Heart left ventricle (tissue), 16 donors: ENCODE measurements around the gene IL1RL2. TPM values are rescaled to one million over a fixed set of nuclear protein-coding genes. Genes with fewer than 3 reads are reported as not detected.

Experiments
- ATAC-seq, 4 donors: fragments of 200-7000 bp; cut with Tn5 transposase; one replicate each; pipeline ENCODE4 v1.9.1; 2020 to 2022; ENCODE audit warnings: moderate library complexity in 4 of 4, mild to moderate bottlenecking in 3 of 4, moderate number of reproducible peaks in 1 of 4
- DNase-seq, 5 donors: peaks; one replicate each; pipeline ENCODE4 v3.0.0-alpha.2; 2020
- H3K27ac ChIP-seq, 12 donors: fragments of 200-600 bp; sonication (generic) in 4 of 12; one replicate each; pipeline versions ENCODE4 v1.5.0 to v1.8.0; 2016 to 2022; ENCODE audit warnings: mild to moderate bottlenecking in 2 of 12
- H3K27me3 ChIP-seq, 9 donors: fragments of 200-600 bp; sonication (generic) in 2 of 9; one replicate each; pipeline versions ENCODE4 v1.5.1 to v1.8.0; 2016 to 2022; ENCODE audit warnings: mild to moderate bottlenecking in 3 of 9
- H3K36me3 ChIP-seq, 9 donors: fragments of 200-600 bp; sonication (generic) in 2 of 9; one replicate each; pipeline versions ENCODE4 v1.5.0 to v1.8.0; 2018 to 2022; ENCODE audit warnings: mild to moderate bottlenecking in 2 of 9
- H3K4me1 ChIP-seq, 12 donors: fragments of 200-600 bp; sonication (generic) in 4 of 12; one replicate each; pipeline versions ENCODE4 v1.5.0 to v1.8.0; 2016 to 2022; ENCODE audit warnings: mild to moderate bottlenecking in 3 of 12
- H3K4me3 ChIP-seq, 12 donors: fragments of 200-600 bp; sonication (generic) in 4 of 12; one replicate each; pipeline versions ENCODE4 v1.5.0 to v1.8.0; 2017 to 2022; ENCODE audit warnings: mild to moderate bottlenecking in 9 of 12, moderate library complexity in 4 of 12
- H3K9me3 ChIP-seq, 12 donors: fragments of 200-600 bp; sonication (generic) in 4 of 12; one replicate each; pipeline versions ENCODE4 v1.5.0 to v1.8.0; 2016 to 2022; ENCODE audit warnings: mild to moderate bottlenecking in 1 of 12
- POLR2A ChIP-seq, 2 donors: fragments of 450-650 bp; IDR thresholded peaks; one replicate each; pipeline ENCODE4 v1.6.1; 2017; ENCODE audit warnings: antibody characterized with exemption in 2 of 2, mild to moderate bottlenecking in 2 of 2, moderate library complexity in 2 of 2
- WGBS, 4 donors: extraction: QIAGEN DNeasy Blood & Tissue Kit in 2 of 4; methylation state at CpG; one replicate each; pipeline versions ENCODE4 v1.1.5 to v1.1.7; 2013 to 2018; 5-methylcytosine and 5-hydroxymethylcytosine counted together
- intact Hi-C, 10 donors: fragments of 100-400 bp; cut with DNase I; formaldehyde crosslinking; loops; one replicate each; pipeline versions ENCODE4 v1.11.1 to v1.14.2; 2022
- polyA plus RNA-seq, 2 donors: library from polyadenylated mRNA; stranded (reverse); fragments of 200-250 nt; gene quantifications; one replicate each; pipeline ENCODE4 v1.2.3, GENCODE V29; 2013
- total RNA-seq, 9 donors: library from RNA; depleted of rRNA in 2 of 9; stranded (reverse); fragments of >200 nt in 2 of 9; fragmentation: NEBNext Ultra II Directional in 3 of 9; extraction: Animal tissue kit (Norgen Biotek cat#: 25700) in 3 of 9; gene quantifications; one replicate each; pipeline versions ENCODE4 v1.1.0 to v1.2.4, GENCODE V29; 2016 to 2023
- TF ChIP-seq, protein P1 (sequence below), 12 donors: fragments of 200-600 bp; sonication (generic) in 4 of 12; IDR thresholded peaks; one replicate each; pipeline versions ENCODE4 v1.5.0 to v1.8.0; 2018 to 2022; ENCODE audit warnings: antibody characterized with exemption in 12 of 12, mild to moderate bottlenecking in 5 of 12
- donor health status: ischemic (EF 13 %, LVEDD 7.1; RV severe dilation, severe dysfunction).
- donor health status: healthy with polysubstance abuse.
- donor health status: DM: no; HTN: yes; CAD: no.
- donor health status: DM: no; HTN: no; CAD: no.
- donor health status: ischemic (EF 25% LVEDD 6.9; RV normal size, moderate dysfunction).
- donor health status: ischemic (EF 25% LVEDD 5.7; RV mildly dilated, moderate dysfunction).
- donor health status: healthy.
- donor health status: DM: yes; HTN: yes; CAD: no.
- donor health status: ischemic (EF 35%, LVEDD 5.7; RV mildly dilated, moderate dysfunction).
- donor health status: nonischemic (EF 11% LVEDD 7.7; RV severe dilation, severe dysfunction).
- donor health status: DM: yes; HTN: yes; CAD: no.
- donor health status: PGD.
- donor health status: ischemic (EF 29% LVEDD 5.4; RV normal size, mild dysfunction).
- donor health status: nonischemic (EF 23%, LVEDD 6.1; RV moderate dilation, normal function).

The IL1RL2 gene
- total and polyA plus RNA-seq, 11 donors, result 0.22 to 0.75 (median 0.43) TPM; not detected in 5

GRCh38 chr2:102179788-102180686 is 6.8 kb upstream of the IL1RL2 start:
- Histone ChIP-seq H3K27me3 (peaks cover 0 to 3% (median 0%) of the 10 kb centered on the region in 9 donors), H3K4me1 (peaks cover 0 to 21% (median 3%) of the 10 kb centered on the region in 12 donors), H3K4me3 (no peak overlapping the region), H3K27ac (no peak overlapping the region), H3K36me3 (peaks cover 0 to 31% (median 23%) of the 10 kb centered on the region in 9 donors), H3K9me3 (no peaks in the 10 kb centered on the region)
- DNase-seq, result no peak
- no peak for ATAC-seq
- WGBS, 4 donors, result 94 to 100% (median 96%) methylated on average over 2 of the region's 2 CpGs
- intact Hi-C loops, result loop anchor here in 3 of 10 donors (5.0 to 10.0 kb wide), 3 partner anchors 57 to 295 kb away; partner anchors contain the start of gene IL18R1 (in 1 of the 3)
- TF ChIP-seq POLR2A (IDR thresholded peaks at IDR 0.05), result no peak
- TF ChIP-seq, protein P1, sequence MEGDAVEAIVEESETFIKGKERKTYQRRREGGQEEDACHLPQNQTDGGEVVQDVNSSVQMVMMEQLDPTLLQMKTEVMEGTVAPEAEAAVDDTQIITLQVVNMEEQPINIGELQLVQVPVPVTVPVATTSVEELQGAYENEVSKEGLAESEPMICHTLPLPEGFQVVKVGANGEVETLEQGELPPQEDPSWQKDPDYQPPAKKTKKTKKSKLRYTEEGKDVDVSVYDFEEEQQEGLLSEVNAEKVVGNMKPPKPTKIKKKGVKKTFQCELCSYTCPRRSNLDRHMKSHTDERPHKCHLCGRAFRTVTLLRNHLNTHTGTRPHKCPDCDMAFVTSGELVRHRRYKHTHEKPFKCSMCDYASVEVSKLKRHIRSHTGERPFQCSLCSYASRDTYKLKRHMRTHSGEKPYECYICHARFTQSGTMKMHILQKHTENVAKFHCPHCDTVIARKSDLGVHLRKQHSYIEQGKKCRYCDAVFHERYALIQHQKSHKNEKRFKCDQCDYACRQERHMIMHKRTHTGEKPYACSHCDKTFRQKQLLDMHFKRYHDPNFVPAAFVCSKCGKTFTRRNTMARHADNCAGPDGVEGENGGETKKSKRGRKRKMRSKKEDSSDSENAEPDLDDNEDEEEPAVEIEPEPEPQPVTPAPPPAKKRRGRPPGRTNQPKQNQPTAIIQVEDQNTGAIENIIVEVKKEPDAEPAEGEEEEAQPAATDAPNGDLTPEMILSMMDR (IDR thresholded peaks at IDR 0.05), result no peak

DNA sequence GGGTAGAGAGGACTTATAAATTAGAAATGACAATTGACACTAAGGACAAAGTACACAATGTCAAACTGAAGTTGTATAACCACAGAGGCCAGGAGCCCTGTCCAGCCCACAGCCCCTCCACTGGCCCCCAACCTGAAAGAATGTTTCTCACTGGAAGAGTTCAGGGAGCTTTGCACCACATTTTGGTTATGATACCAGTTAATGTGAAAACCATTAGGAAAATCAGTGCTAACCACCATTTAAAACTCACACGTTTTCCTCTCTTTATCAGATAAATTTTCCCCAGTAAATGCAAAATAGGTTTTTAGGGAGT is 6.2 kb upstream of the IL1RL2 start:
- Histone ChIP-seq H3K9me3 (no peaks in the 10 kb centered on the region), H3K4me1 (peaks cover 0 to 23% (median 5%) of the 10 kb centered on the region in 12 donors), H3K27ac (no peak overlapping the region), H3K4me3 (no peak overlapping the region), H3K27me3 (peaks cover 0 to 3% (median 0%) of the 10 kb centered on the region in 9 donors), H3K36me3 (peaks cover 0 to 25% (median 18%) of the 10 kb centered on the region in 9 donors)
- intact Hi-C loops, result loop anchor here in 1 of 10 donors (10.0 kb wide), 1 partner anchor 174 kb away; the partner anchor contains the start of gene IL18R1
- TF ChIP-seq, protein P1 (IDR thresholded peaks at IDR 0.05), result no peak
- TF ChIP-seq POLR2A (IDR thresholded peaks at IDR 0.05), result no peak
- DNase-seq (no peak), ATAC-seq (no peak)
- 50 to 77% (median 58%) methylated on average over 1 of the region's 1 CpG for WGBS, 4 donors

GRCh38 chr2:102181376-102181775 is 5.4 kb upstream of the IL1RL2 start:
- Histone ChIP-seq H3K27me3 (peaks cover 0 to 3% (median 0%) of the 10 kb centered on the region in 9 donors), H3K9me3 (no peaks in the 10 kb centered on the region), H3K27ac (no peak overlapping the region), H3K36me3 (peaks cover 0 to 18% (median 11%) of the 10 kb centered on the region in 9 donors), H3K4me1 (peaks cover 0 to 26% (median 5%) of the 10 kb centered on the region in 12 donors), H3K4me3 (no peak overlapping the region)
- 89 to 96% (median 92%) methylated on average over 5 of the region's 5 CpGs for WGBS, 4 donors
- no peak for ATAC-seq
- DNase-seq, result no peak
- intact Hi-C loops, result loop anchor here in 1 of 10 donors (10.0 kb wide), 1 partner anchor 173 kb away; the partner anchor contains the start of gene IL18R1
- TF ChIP-seq POLR2A (IDR thresholded peaks at IDR 0.05), result no peak
- TF ChIP-seq, protein P1 (IDR thresholded peaks at IDR 0.05), result no peak
